ENCODE results near the gene PKP4.
A peak's percentile ranks its signal among the peaks of the same experiment; 100 is the strongest.

Gene PKP4

DNA sequence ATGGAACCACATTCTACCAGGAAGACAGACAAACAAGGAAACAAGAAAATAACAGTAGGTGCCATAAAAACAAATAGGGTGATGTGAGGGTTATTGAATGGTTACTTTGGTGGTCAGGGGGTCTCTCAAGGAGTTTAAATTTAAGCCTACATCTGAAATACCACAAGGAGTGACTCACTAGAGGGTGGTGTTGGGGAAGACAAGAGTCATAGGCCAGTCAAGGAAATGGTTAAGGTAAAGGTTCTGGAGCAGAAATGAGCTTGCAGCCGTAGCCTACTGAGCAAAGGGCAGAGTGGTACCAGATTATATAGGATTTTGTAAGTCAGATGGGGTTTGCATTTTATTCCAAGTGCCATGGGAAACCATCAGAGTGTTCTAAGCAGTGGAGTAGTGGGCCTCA is 202.7 kb downstream of the PKP4 start:
- DNase-seq: no peak

GRCh38 chr2:158661231-158661630 is 204.5 kb downstream of the PKP4 start:
- DNase-seq: no peak

GRCh38 chr2:158662421-158662820 is 205.7 kb downstream of the PKP4 start:
- no peak for DNase-seq

DNA sequence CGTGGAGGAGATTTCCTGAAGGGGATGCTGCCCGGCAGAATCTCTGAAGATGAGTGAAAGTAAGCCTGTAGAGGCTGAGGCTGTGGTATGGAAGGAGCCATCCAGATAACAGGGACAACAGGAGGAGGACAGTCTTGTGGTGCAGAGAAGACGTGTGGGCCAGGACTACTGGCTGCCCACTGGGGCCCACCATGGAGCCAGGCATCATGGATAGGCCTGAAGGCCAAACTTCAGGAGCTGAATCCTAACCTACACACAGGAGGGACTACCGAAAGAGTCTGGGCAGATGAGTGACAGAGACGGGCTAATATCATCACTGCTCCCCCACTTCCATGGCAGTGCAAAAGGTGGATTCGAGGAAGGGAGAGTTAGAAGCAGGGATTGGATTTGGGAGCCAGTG is 207.0 kb downstream of the PKP4 start:
- DNase-seq: no peak

DNA sequence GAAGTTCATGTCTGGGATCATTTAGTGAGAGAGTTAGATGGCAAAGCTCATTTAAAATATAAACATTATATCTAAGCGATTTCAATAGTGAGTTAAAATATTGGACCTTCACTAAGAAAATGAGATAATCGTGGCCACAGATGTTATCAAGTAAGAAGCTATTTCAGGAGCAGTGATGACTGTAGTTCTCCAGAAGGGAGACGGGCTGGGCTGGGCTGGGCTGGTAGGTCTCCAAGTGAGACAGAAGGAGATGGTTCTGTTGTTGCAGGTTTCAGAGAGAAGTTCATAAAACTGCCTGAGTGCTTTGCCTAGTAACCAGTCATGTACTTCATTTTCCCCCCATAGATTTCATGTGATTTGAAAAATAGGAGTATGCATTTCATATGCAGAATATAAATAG is 208.2 kb downstream of the PKP4 start:
- peak; percentile 35 for DNase-seq

- no peak for DNase-seq
These were observed 209.0 kb downstream of the PKP4 start for GRCh38 chr2:158665536-158666302.

GRCh38 chr2:158666969-158667368 is 210.2 kb downstream of the PKP4 start:
- no peak for DNase-seq

GRCh38 chr2:158667586-158667985 is 210.8 kb downstream of the PKP4 start:
- no peak for DNase-seq

DNA sequence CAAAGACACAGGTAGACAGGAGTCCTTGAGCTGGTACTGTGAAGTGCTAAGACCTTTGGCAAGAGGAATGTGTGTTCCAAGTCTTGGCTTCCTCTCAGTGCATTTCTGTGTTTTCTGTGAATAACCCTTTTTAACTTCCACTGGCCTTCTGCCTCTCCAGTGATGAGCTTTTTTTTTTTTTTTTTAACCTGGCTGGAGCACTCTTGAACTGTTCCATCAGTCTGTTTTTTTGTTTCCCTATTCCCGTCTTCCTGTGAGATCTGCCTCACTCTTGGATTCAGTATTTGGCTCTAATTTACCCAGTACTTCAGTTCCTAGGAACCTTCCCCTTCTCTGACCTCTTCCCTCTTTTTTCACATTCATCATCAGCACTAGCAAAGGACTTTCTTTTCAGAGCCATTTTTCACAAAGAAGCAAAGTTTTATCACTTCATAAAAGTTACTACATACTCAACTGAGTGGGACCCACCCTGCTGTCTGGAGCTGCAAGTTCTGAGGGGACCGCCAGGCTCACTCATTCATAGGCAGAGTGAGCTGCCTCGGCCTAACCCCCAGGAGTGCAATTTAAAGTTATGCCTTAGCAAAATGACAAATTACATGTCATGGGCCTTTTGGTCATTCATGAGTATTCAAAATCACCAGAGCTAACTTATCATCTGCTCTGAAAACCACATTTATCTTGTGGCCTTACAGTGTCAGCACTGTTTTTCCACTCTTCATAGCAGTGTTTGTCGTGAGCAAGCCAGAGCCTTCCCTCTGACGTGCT is 211.4 kb downstream of the PKP4 start:
- DNase-seq: no peak

- DNase-seq: no peak
These were observed 213.5 kb downstream of the PKP4 start for GRCh38 chr2:158670292-158670691.

GRCh38 chr2:158671360-158672245 is 214.9 kb downstream of the PKP4 start:
- no peak for DNase-seq

DNA sequence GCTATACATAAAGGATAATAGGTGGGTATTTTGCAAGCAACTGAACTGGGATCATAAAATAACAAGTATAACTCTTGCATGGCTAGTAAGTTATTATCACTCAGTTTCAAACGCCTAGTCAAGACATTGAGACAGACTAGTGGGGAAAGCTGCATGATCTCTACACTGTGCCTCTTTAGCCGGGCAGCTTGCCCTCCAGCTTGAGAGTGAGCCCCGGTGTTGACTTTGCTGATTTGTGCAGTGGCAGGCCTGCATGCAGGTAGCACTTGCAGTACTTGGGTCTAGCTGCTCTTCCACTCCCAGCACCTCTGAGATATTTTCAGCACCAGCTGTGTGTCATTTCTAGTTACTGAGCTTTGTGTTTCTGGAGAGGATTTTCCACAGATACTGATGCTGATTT is 219.5 kb downstream of the PKP4 start:
- no peak for DNase-seq

GRCh38 chr2:158676696-158677095 is 219.9 kb downstream of the PKP4 start:
- DNase-seq: no peak

DNA sequence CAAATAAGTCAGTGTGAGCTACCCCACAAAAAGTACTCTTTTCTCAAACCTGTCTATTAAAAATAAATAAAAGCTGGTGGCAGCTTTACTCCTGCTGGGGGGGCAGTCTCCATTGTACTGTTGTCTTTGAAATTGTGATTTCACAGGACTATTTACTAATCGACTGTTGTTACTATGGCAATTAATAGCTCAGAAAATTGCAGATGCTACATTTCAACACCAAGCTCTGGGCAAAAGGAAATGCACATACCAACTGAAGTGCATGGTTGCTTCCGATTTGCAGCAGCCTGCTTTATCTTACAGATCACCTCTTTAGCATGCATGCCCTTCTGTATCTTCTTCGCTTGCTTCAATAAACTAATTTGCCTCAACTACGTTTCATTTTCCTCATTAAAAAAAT is 220.8 kb downstream of the PKP4 start:
- DNase-seq: no peak

DNA sequence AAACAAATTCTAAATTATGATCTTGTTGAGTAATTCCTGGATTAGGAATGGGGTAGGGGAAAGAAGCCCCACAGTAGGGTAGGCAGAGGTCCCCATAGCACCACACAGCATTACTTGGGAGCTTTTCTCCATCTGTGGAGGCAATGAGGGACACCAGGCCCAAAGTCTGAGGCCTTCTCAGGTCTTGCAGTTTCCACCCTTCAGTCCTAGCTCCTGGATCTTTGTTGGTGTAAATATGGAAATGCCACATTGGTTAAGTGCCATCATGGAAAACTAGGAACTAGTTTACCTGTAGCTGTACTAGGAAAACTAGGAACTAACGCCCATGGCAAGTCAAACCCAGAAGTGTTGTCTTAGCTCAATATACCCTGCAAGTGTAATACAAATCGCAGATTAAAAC is 225.1 kb downstream of the PKP4 start:
- no peak for DNase-seq

DNA sequence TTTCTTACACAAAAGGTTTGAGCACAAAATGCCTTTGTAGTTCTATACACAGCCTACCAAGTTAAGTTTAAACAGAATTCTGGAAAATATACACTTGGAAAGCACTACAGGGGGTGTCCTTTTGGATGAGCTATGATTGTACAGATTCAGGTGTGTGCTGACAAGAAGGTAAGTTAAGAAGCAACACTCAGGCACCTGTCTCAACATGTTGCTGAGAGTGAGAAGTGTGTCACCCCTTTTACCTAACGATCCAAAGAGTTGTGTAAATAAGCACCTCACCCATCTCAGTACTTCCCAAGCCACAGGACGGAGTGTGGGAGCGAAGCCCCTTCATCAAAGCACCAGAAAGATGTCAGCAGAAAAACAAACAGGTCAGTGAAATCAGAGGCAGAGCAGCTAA is 228.9 kb downstream of the PKP4 start:
- no peak for DNase-seq

DNA sequence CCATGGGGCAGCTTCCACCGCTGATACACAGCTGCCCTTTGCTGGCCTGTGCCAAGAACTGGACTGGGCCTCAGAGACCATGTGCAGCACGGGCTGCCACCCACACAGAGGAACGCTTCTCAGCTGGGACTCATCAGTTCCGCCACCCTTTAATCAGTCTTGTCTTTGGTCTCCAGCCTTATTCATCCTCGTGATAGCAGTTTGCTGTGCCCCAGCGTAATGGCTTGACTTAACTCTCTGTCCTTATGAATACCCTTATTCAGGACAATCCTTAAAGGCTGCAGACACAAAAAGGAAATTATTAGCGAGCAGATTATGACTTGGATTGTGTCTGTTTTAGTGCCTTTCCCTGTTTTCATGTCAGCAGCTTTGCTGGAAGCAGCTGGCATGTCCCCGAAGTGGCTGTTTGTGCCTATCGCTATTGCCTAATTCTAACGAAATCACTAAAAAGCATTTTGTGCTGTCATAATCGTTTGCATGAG is 229.5 kb downstream of the PKP4 start:
- no peak for DNase-seq

DNA sequence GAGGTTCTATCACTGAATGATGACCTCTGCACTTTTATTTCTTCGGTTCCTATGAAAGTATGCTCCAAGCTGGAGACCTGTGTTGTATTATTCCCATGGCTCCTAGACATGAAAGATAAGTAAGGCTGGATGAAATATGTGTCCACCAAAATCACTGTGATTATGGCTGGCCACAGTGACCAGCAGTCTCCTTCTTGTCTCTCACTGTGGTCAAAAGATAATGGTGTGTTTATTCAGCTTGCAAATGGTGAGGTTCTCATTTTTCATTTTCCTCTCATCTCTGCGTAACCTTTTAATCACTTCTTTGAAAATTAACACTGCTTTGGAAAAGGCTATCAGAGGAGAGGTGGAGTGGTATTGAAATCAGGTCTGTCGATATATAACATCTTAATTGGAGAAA is 230.6 kb downstream of the PKP4 start:
- DNase-seq: no peak

- DNase-seq: no peak
These were observed 232.0 kb downstream of the PKP4 start for GRCh38 chr2:158688721-158689120.

- no peak for DNase-seq
These were observed 232.6 kb downstream of the PKP4 start for GRCh38 chr2:158689391-158689790.

DNA sequence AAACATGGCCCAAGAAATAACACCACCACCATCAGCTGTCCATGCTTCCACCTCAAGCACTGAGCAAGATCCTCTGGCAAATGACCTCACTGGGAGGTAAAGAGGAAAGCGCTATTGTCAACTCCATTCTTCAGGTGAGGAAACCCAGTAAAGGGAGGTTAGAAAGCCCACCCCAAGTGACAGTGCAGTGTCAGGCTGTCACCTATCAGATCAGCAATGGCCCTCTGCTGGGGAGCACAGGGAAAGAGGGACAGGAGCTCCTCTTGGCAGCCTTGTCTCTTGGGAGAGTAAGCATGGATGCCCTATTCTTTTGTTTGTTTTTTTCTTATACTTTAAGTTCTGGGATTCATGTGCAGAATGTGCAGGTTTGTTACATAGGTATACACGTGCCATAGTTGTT is 234.1 kb downstream of the PKP4 start:
- no peak for DNase-seq

DNA sequence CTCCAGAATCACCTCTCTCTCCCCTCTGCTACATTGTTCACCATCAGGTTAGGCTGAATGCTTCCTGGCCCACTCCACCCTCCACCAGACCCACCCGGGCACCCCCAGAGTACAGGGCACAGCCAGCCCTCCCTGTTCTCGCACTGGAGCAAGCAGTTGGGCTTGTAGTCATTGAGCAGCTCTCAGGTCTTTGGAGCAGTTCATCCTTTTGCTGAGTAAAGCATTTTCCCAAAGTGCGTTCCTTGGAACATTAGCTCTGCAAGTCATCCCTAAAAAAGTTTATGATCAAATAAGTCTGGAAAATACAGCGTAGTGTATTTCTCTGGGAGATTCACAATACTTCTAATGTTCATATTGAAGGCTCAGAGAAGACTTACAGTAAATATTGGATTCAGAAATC is 234.9 kb downstream of the PKP4 start:
- DNase-seq: no peak

DNA sequence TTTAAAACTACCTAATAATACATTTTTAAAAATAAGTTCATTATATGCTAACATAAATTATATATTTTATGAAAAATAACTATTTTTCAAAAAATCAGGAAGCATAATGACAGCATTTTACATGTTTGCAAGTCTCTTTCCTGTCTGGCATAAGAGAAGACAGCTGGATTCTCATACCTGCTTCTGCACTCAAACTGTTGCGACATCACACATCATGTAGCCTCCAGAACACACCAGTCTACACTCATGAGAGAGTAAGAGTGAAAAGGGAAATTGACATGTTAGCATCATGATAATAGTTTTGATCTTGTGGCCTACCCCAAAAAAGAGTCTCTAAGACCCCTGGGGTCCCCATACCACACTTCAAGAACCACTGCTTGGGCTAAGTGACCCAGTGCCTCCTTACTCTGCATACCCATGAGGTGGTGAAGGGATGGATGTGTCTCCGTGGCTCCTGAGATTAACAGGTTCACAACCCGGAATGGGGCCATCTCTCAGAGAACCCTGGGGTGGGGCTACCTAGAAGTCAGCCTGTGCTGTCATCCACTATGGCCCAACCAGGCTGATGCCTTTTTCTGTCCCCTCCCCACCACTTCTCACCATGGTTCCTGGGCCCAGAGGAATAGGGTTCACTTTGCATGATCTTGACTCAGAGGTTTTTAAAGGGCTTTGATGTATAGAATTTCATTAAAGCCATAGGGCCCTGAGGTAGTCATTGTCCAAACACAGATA is 235.8 kb downstream of the PKP4 start:
- no peak for DNase-seq

All from NCI-H446 treated with DMSO at 0.1 percent for 48 hours (cell line).